Smooth muscle cell (in vitro differentiated cells): ENCODE data around the gene CACNA2D4. TPM values are rescaled to one million over a fixed set of nuclear protein-coding genes. Genes with fewer than 3 reads are reported as not detected.

Experiments used
- DNase-seq: peaks from one replicate; lab custom pipeline; 2025; ENCODE audit not compliant: unreplicated experiment; lab: John Stamatoyannopoulos, UW
- H2AFZ ChIP-seq: fragments of 200-600 bp; sonication (generic); 2 replicates; pipeline ENCODE4 v1.6.0; 2016; ENCODE audit warnings: antibody characterized with exemption, low read depth, mild to moderate bottlenecking
- H3F3A ChIP-seq: fragments of 200-600 bp; sonication (generic); 2 replicates; pipeline ENCODE4 v1.6.0; 2017; ENCODE audit warnings: antibody characterized with exemption, low read depth
- H3K27ac ChIP-seq: fragments of 200-600 bp; sonication (generic); 2 replicates; pipeline ENCODE4 v1.5.1; 2016; ENCODE audit warnings: low read depth, mild to moderate bottlenecking
- H3K27me3 ChIP-seq: fragments of 200-600 bp; sonication (generic); 2 replicates; pipeline ENCODE4 v1.6.1; 2016; ENCODE audit warnings: low read depth, mild to moderate bottlenecking
- H3K36me3 ChIP-seq: fragments of 200-600 bp; sonication (generic); 2 replicates; pipeline ENCODE4 v1.5.1; 2016; ENCODE audit warnings: low read depth
- H3K4me1 ChIP-seq: fragments of 200-600 bp; sonication (generic); 2 replicates; pipeline ENCODE4 v1.5.1; 2016; ENCODE audit warnings: low read depth
- H3K4me2 ChIP-seq: fragments of 200-600 bp; sonication (generic); 2 replicates; pipeline ENCODE4 v1.6.0; 2016; ENCODE audit warnings: mild to moderate bottlenecking
- H3K4me3 ChIP-seq: fragments of 200-600 bp; sonication (generic); 2 replicates; pipeline ENCODE4 v1.5.1; 2016; ENCODE audit warnings: mild to moderate bottlenecking
- H3K79me2 ChIP-seq: fragments of 200-600 bp; sonication (generic); 2 replicates; pipeline ENCODE4 v1.6.0; 2016; ENCODE audit warnings: low read depth, mild to moderate bottlenecking
- H3K9ac ChIP-seq: fragments of 200-600 bp; sonication (generic); 2 replicates; pipeline ENCODE4 v1.6.0; 2016; ENCODE audit warnings: low read depth
- H3K9me3 ChIP-seq: fragments of 200-600 bp; sonication (generic); replicated peaks from 2 replicates; pipeline ENCODE4 v1.5.1; 2016; ENCODE audit warnings: low read depth
- H4K20me1 ChIP-seq: fragments of 200-600 bp; sonication (generic); 2 replicates; pipeline ENCODE4 v1.6.0; 2016; ENCODE audit warnings: low read depth
- CTCF ChIP-seq: fragments of 200-600 bp; sonication (generic); IDR thresholded peaks from 2 replicates; pipeline ENCODE4 v1.5.1; 2017; ENCODE audit warnings: borderline replicate concordance, mild to moderate bottlenecking, antibody characterized with exemption; ENCODE audit not compliant: insufficient read depth, poor library complexity, severe bottlenecking
- WGBS: methylation state at CpG from one replicate; pipeline ENCODE4 v1.1.7; 2016; ENCODE audit warnings: low lambda C conversion rate; 5-methylcytosine and 5-hydroxymethylcytosine counted together
- polyA plus RNA-seq: library from polyadenylated mRNA; unstranded; fragments of >200 nt; fragmentation: Nextera tagmentation; extraction: Ambion mirVana; gene quantifications from 2 replicates; pipeline ENCODE4 v1.2.1, GENCODE V29; 2016
- total RNA-seq: library from RNA; depleted of rRNA; stranded (reverse); fragments of >200 nt; gene quantifications from 2 replicates; pipeline ENCODE4 v1.2.3, GENCODE V29; 2014

The CACNA2D4 gene
- total and polyA plus RNA-seq, 2 experiments from 2014 or later = 0.98 TPM; not detected in 1

GRCh38 chr12:1804545-1805332, 113.7 kb downstream of the CACNA2D4 start:
- Histone ChIP-seq H3K36me3 (no peaks in the 10 kb centered on the region), H3K79me2 (no peaks in the 10 kb centered on the region), H4K20me1 (no peaks in the 10 kb centered on the region), H3K9ac (no peak overlapping the region), H3K27me3 (no peaks in the 10 kb centered on the region), H3K9me3 (no peaks in the 10 kb centered on the region), H3K27ac (no peak overlapping the region), H3F3A (no peaks in the 10 kb centered on the region), H2AFZ (peak overlapping the region; percentile 93), H3K4me1 (peaks cover 4% of the 10 kb centered on the region), H3K4me2 (peak overlapping the region; percentile 68), H3K4me3 (no peak overlapping the region)
- no peak for TF ChIP-seq CTCF
- no peak for DNase-seq
- WGBS = 55% methylated on average over 25 of the region's 25 CpGs

- no peaks in the 10 kb centered on the region for H3K9me3 ChIP-seq
- no peak for TF ChIP-seq CTCF
- peaks cover 4% of the 10 kb centered on the region for H3K4me1 ChIP-seq
- WGBS = 88% methylated on average over 7 of the region's 7 CpGs
- H3K27ac ChIP-seq = no peak overlapping the region
- no peak overlapping the region for H3K4me2 ChIP-seq
- no peak overlapping the region for H2AFZ ChIP-seq
- H3K27me3 ChIP-seq = no peaks in the 10 kb centered on the region
- H3K4me3 ChIP-seq = no peak overlapping the region
- H3K79me2 ChIP-seq = no peaks in the 10 kb centered on the region
- H4K20me1 ChIP-seq = no peaks in the 10 kb centered on the region
- no peaks in the 10 kb centered on the region for H3F3A ChIP-seq
- no peaks in the 10 kb centered on the region for H3K36me3 ChIP-seq
- DNase-seq = no peak
- no peak overlapping the region for H3K9ac ChIP-seq
Observed at GRCh38 chr12:1803736-1804135, 114.7 kb downstream of the CACNA2D4 start.

- Histone ChIP-seq H3K9ac (no peak overlapping the region), H3F3A (no peaks in the 10 kb centered on the region), H3K79me2 (no peaks in the 10 kb centered on the region), H3K27ac (no peak overlapping the region), H2AFZ (no peak overlapping the region), H3K4me3 (no peak overlapping the region), H3K9me3 (no peaks in the 10 kb centered on the region), H3K4me2 (no peak overlapping the region), H3K36me3 (no peaks in the 10 kb centered on the region), H3K27me3 (no peaks in the 10 kb centered on the region), H3K4me1 (peaks cover 4% of the 10 kb centered on the region), H4K20me1 (no peaks in the 10 kb centered on the region)
- DNase-seq = no peak
- WGBS = 89% methylated on average over 16 of the region's 16 CpGs
- no peak for TF ChIP-seq CTCF
Observed at GRCh38 chr12:1801303-1801975, 117.0 kb downstream of the CACNA2D4 start.
